MCF 10A (cell line): ENCODE results near the gene ASB6. TPM values are rescaled to one million over a fixed set of nuclear protein-coding genes. Genes with fewer than 3 reads are reported as not detected.

ENCODE experiments used
- BruUV-seq: library from RNA; stranded (reverse); fragments of 400-500 nt; replicated peaks from 2 replicates; lab custom pipeline; 2021; lab: Mats Ljungman, UMichigan
- CTCF ChIA-PET: fragments of 300-600 bp; sonication (Branson Sonifier 250); formaldehyde crosslinking; extraction: SDS; loops from one replicate; lab custom pipeline; 2021; ENCODE audit warnings: antibody characterized with exemption, inconsistent platforms; lab: Yijun Ruan, JAX
- POLR2A ChIA-PET: fragments of 300-600, 350-650 bp; sonication (Branson Sonifier 250); formaldehyde crosslinking; extraction: SDS; loops from one replicate; lab custom pipeline; 2020; ENCODE audit warnings: antibody characterized with exemption, inconsistent platforms; lab: Yijun Ruan, JAX
- DNase-seq: peaks from one replicate; pipeline ENCODE4 v3.0.0-alpha.2; 2018; ENCODE audit not compliant: unreplicated experiment
- H3K27ac Mint-ChIP-seq: one replicate; pipeline ENCODE4 v1.8.0; 2022; ENCODE audit warnings: mild to moderate bottlenecking, low read depth, mixed read lengths; ENCODE audit not compliant: unreplicated experiment
- H3K27me3 Mint-ChIP-seq: one replicate; pipeline ENCODE4 v1.8.0; 2022; ENCODE audit warnings: mixed read lengths; ENCODE audit not compliant: insufficient read depth, unreplicated experiment
- H3K36me3 Mint-ChIP-seq: one replicate; pipeline ENCODE4 v1.8.0; 2022; ENCODE audit warnings: mild to moderate bottlenecking, moderate library complexity, mixed read lengths; ENCODE audit not compliant: insufficient read depth, unreplicated experiment
- H3K4me1 Mint-ChIP-seq: one replicate; pipeline ENCODE4 v1.8.0; 2022; ENCODE audit warnings: mixed read lengths; ENCODE audit not compliant: insufficient read depth, unreplicated experiment
- H3K4me3 Mint-ChIP-seq: one replicate; pipeline ENCODE4 v1.8.0; 2022; ENCODE audit warnings: mild to moderate bottlenecking, moderate library complexity, mixed read lengths; ENCODE audit not compliant: unreplicated experiment
- H3K9me3 Mint-ChIP-seq: one replicate; pipeline ENCODE4 v1.8.0; 2022; ENCODE audit warnings: mixed read lengths; ENCODE audit not compliant: unreplicated experiment
- CTCF ChIP-seq: fragments of 200-600 bp; IDR thresholded peaks from one replicate; pipeline ENCODE4 v1.8.0; 2022; ENCODE audit warnings: antibody characterized with exemption, mild to moderate bottlenecking; ENCODE audit not compliant: unreplicated experiment
- intact Hi-C: fragments of 100-400 bp; cut with micrococcal nuclease; formaldehyde crosslinking; loops from 2 replicates; pipeline ENCODE4 v1.14.1; 2022
- total RNA-seq: library from RNA; stranded (reverse); gene quantifications from 2 replicates; pipeline ENCODE4 v1.2.3, GENCODE V29; 2022

ASB6 gene
- total RNA-seq, 1 experiment from 2014 or later, result 14.4 TPM

GRCh38 chr9:129615407-129616285 lies 26.3 kb downstream of the ASB6 start:
- Mint-ChIP-seq H3K27ac (no peak overlapping the region), H3K27me3 (no peaks in the 10 kb centered on the region), H3K36me3 (no peaks in the 10 kb centered on the region), H3K9me3 (no peaks in the 10 kb centered on the region), H3K4me1 (no peaks in the 10 kb centered on the region), H3K4me3 (no peak overlapping the region)
- DNase-seq, result no peak
- TF ChIP-seq CTCF, result no peak
- intact Hi-C loops, result no loop called here
- ChIA-PET POLR2A (interaction anchor here (1.0 to 1.1 kb wide), 2 partner anchors 9 to 475 kb away, joined by 3 to 6 read pairs; no protein-coding TSS in a partner anchor), CTCF (interaction anchor here (0.6 to 3.9 kb wide), 9 partner anchors 9 to 1174 kb away, joined by 3 to 30 read pairs (median 3); no protein-coding TSS in a partner anchor)
- BruUV-seq, result no TSS peak

- CTCF ChIA-PET, result interaction anchor here (0.6 to 4.6 kb wide), 5 partner anchors 10 to 1174 kb away, joined by 3 to 50 read pairs (median 30); no protein-coding TSS in a partner anchor
- Mint-ChIP-seq H3K36me3 (no peaks in the 10 kb centered on the region), H3K27ac (no peak overlapping the region), H3K4me1 (no peaks in the 10 kb centered on the region), H3K27me3 (no peaks in the 10 kb centered on the region), H3K4me3 (no peak overlapping the region), H3K9me3 (no peaks in the 10 kb centered on the region)
- no peak for TF ChIP-seq CTCF
- intact Hi-C loops, result no loop called here
- BruUV-seq, result no TSS peak
- DNase-seq, result no peak
- POLR2A ChIA-PET, result interaction anchor here (0.6 to 1.0 kb wide), 2 partner anchors 291 to 475 kb away, joined by 5 to 6 read pairs; no protein-coding TSS in a partner anchor
These were observed 27.0 kb downstream of the ASB6 start for GRCh38 chr9:129614932-129615331.

GRCh38 chr9:129613520-129614175 lies 28.3 kb downstream of the ASB6 start:
- no peak overlapping the region for H3K27ac Mint-ChIP-seq
- H3K27me3 Mint-ChIP-seq, result no peaks in the 10 kb centered on the region
- BruUV-seq, result no TSS peak
- H3K4me3 Mint-ChIP-seq, result no peak overlapping the region
- no peaks in the 10 kb centered on the region for H3K9me3 Mint-ChIP-seq
- H3K36me3 Mint-ChIP-seq, result no peaks in the 10 kb centered on the region
- intact Hi-C loops, result no loop called here
- POLR2A ChIA-PET, result interaction anchor here (1.1 kb wide), 1 partner anchor 11 kb away, joined by 4 read pairs; no protein-coding TSS in a partner anchor
- TF ChIP-seq CTCF, result no peak
- H3K4me1 Mint-ChIP-seq, result peaks cover 3% of the 10 kb centered on the region
- CTCF ChIA-PET, result interaction anchor here (0.6 to 4.6 kb wide), 8 partner anchors 11 to 512 kb away, joined by 3 to 50 read pairs (median 16); no protein-coding TSS in a partner anchor
- no peak for DNase-seq
